ENCODE results near the gene TMEM255A. TPM values are rescaled to one million over a fixed set of nuclear protein-coding genes. Genes with fewer than 3 reads are reported as not detected.

Gene TMEM255A
- total RNA-seq, 1 donor from 2014 or later: 4.6 TPM

- Mint-ChIP-seq H3K4me1 (ENCODE audit: low read depth, unreplicated experiment) (peaks cover 5% of the 10 kb centered on the region), H3K36me3 (ENCODE audit: low read depth, unreplicated experiment) (no peaks in the 10 kb centered on the region), H3K9me3 (ENCODE audit: unreplicated experiment) (no peaks in the 10 kb centered on the region), H3K27me3 (ENCODE audit: low read depth, unreplicated experiment) (no peaks in the 10 kb centered on the region), H3K27ac (ENCODE audit: unreplicated experiment) (no peak overlapping the region), H3K4me3 (ENCODE audit: unreplicated experiment) (no peak overlapping the region)
- Histone ChIP-seq H3K4me1 (ENCODE audit: insufficient read depth, low read length) (no peaks in the 10 kb centered on the region), H3K4me2 (ENCODE audit: low read length) (no peak overlapping the region), H3K79me2 (ENCODE audit: insufficient read depth, low read length) (peaks cover 26% of the 10 kb centered on the region), H4K20me1 (ENCODE audit: insufficient read depth, low read length) (peaks cover 9% of the 10 kb centered on the region), H2AFZ (ENCODE audit: low read depth, low read length) (no peak overlapping the region), H3K9me3 (ENCODE audit: insufficient read depth, low read depth, low read length) (no peaks in the 10 kb centered on the region), H3K4me3 (ENCODE audit: insufficient read depth, low read depth, low read length) (no peak overlapping the region), H3K27ac (ENCODE audit: low read depth, low read length) (no peak overlapping the region), H3K9ac (ENCODE audit: low read length) (no peak overlapping the region), H3K27me3 (ENCODE audit: insufficient read depth, low read length) (no peaks in the 10 kb centered on the region), H3K36me3 (ENCODE audit: insufficient read depth, low read length) (peaks cover 14% of the 10 kb centered on the region)
- no peak for TF ChIP-seq EZH2 (IDR thresholded peaks at IDR 0.05; ENCODE audit: insufficient read depth, low read length)
- no peak for TF ChIP-seq CTCF (IDR thresholded peaks at IDR 0.05; ENCODE audit: insufficient read depth, low read depth, low read length)
- FAIRE-seq (no peak), DNase-seq (ENCODE audit: low read depth) (no peak)
These were observed 57.5 kb downstream of the TMEM255A start for GRCh38 chrX:120253784-120254183.

- Mint-ChIP-seq H3K27me3 (ENCODE audit: low read depth, unreplicated experiment) (peaks cover 8% of the 10 kb centered on the region), H3K4me3 (ENCODE audit: unreplicated experiment) (peak overlapping the region; percentile 97), H3K4me1 (ENCODE audit: low read depth, unreplicated experiment) (peaks cover 5% of the 10 kb centered on the region), H3K27ac (ENCODE audit: unreplicated experiment) (peak overlapping the region; percentile 93), H3K9me3 (ENCODE audit: unreplicated experiment) (no peaks in the 10 kb centered on the region), H3K36me3 (ENCODE audit: low read depth, unreplicated experiment) (no peaks in the 10 kb centered on the region)
- Histone ChIP-seq H3K27me3 (ENCODE audit: insufficient read depth, low read length) (no peaks in the 10 kb centered on the region), H3K9ac (ENCODE audit: low read length) (peak overlapping the region; percentile 94), H4K20me1 (ENCODE audit: insufficient read depth, low read length) (peaks cover 9% of the 10 kb centered on the region), H3K4me1 (ENCODE audit: insufficient read depth, low read length) (no peaks in the 10 kb centered on the region), H3K36me3 (ENCODE audit: insufficient read depth, low read length) (peaks cover 14% of the 10 kb centered on the region), H3K27ac (ENCODE audit: low read depth, low read length) (peak overlapping the region; percentile 78), H3K79me2 (ENCODE audit: insufficient read depth, low read length) (peaks cover 26% of the 10 kb centered on the region), H2AFZ (ENCODE audit: low read depth, low read length) (peak overlapping the region; percentile 70), H3K4me2 (ENCODE audit: low read length) (peak overlapping the region; percentile 83), H3K9me3 (ENCODE audit: insufficient read depth, low read depth, low read length) (no peaks in the 10 kb centered on the region), H3K4me3 (ENCODE audit: insufficient read depth, low read depth, low read length) (peak overlapping the region; percentile 86)
- TF ChIP-seq EZH2 (IDR thresholded peaks at IDR 0.05; ENCODE audit: insufficient read depth, low read length) (no peak), CTCF (IDR thresholded peaks at IDR 0.05; ENCODE audit: insufficient read depth, low read depth, low read length) (no peak)
- DNase-seq (ENCODE audit: low read depth): peak; percentile 12
- peak; percentile 87 for FAIRE-seq
These were observed 59.7 kb downstream of the TMEM255A start for GRCh38 chrX:120251471-120252011.

GRCh38 chrX:120250522-120251271, 60.6 kb downstream of the TMEM255A start, which contains the start of gene ZBTB33:
TSS of gene ZBTB33 (plus strand) at chrX:120250812. CDS start at chrX:120253416, 2,604 bp downstream.
- H2AFZ ChIP-seq (ENCODE audit: low read depth, low read length): peak within 1 kb of the TSS; percentile 70
- H3K36me3 Mint-ChIP-seq (ENCODE audit: low read depth, unreplicated experiment): no peaks in the 10 kb centered on the region
- H3K9me3 Mint-ChIP-seq (ENCODE audit: unreplicated experiment): no peaks in the 10 kb centered on the region
- FAIRE-seq: peak; percentile 97
- no peaks in the 10 kb centered on the region for H3K4me1 ChIP-seq (ENCODE audit: insufficient read depth, low read length)
- H3K27ac ChIP-seq (ENCODE audit: low read depth, low read length): peak within 1 kb of the TSS; percentile 78
- peak within 1 kb of the TSS; percentile 83 for H3K4me2 ChIP-seq (ENCODE audit: low read length)
- peak; percentile 86 for DNase-seq (ENCODE audit: low read depth)
- peaks cover 14% of the 10 kb centered on the region for H3K36me3 ChIP-seq (ENCODE audit: insufficient read depth, low read length)
- H3K9me3 ChIP-seq (ENCODE audit: insufficient read depth, low read depth, low read length): no peaks in the 10 kb centered on the region
- peaks cover 8% of the 10 kb centered on the region for H3K27me3 Mint-ChIP-seq (ENCODE audit: low read depth, unreplicated experiment)
- TF ChIP-seq EZH2 (IDR thresholded peaks at IDR 0.05; ENCODE audit: insufficient read depth, low read length) (no peak), CTCF (IDR thresholded peaks at IDR 0.05; ENCODE audit: insufficient read depth, low read depth, low read length) (peak; percentile 6)
- H3K27ac Mint-ChIP-seq (ENCODE audit: unreplicated experiment): peak within 1 kb of the TSS; percentile 93
- H3K79me2 ChIP-seq (ENCODE audit: insufficient read depth, low read length): peaks cover 26% of the 10 kb centered on the region
- peak within 1 kb of the TSS; percentile 97 for H3K4me3 Mint-ChIP-seq (ENCODE audit: unreplicated experiment)
- H3K4me1 Mint-ChIP-seq (ENCODE audit: low read depth, unreplicated experiment): peaks cover 5% of the 10 kb centered on the region
- H4K20me1 ChIP-seq (ENCODE audit: insufficient read depth, low read length): peaks cover 9% of the 10 kb centered on the region
- peak within 1 kb of the TSS; percentile 86 for H3K4me3 ChIP-seq (ENCODE audit: insufficient read depth, low read depth, low read length)
- no peaks in the 10 kb centered on the region for H3K27me3 ChIP-seq (ENCODE audit: insufficient read depth, low read length)
- peak within 1 kb of the TSS; percentile 94 for H3K9ac ChIP-seq (ENCODE audit: low read length)
